Inferior parietal cortex (tissue), 1 donor: ENCODE measurements around the gene PRKCE.
A peak's percentile ranks its signal among the peaks of the same experiment; 100 is the strongest.

Experiments
- DNase-seq: peaks from one replicate; pipeline ENCODE4 v3.0.0-alpha.2; 2016; ENCODE audit errors: extremely low spot score

The PRKCE gene

DNA sequence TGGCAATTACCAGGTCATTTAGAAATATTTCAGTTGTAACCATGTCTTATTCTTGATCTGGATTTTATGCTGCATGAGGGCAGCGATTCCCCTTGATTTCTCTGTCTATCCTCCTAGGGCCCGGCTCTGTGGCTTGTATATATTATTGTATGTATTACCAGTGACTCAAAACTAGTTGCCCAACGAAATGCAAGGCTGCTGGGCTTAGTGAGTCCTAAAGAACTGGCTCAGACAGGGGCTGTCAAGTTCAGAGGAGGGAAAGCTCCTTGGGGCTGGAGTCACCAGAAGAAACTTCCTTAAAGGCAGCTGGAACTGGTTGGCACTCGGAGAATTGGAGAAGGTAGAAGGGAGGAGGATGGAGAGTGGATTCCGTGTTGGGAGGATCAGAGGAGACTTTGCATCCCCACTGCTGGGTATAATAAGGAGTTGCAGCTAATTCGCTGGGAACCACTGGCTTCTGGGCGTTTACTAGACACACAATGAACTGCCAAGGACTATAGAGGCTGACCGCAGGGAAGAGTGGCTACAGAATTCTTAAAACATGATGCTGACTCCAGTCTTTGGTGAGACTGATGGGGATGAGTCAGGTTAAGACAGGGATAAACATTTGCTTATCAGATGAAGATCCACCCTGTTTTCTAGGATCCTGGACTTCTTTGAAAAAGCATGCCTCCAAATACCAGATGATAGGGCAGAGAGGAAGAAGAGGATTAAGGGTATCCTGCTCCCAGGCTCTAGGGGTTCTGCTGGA, 104.3 kb downstream of the PRKCE start:
- no peak for DNase-seq

GRCh38 chr2:45758018-45758417, 106.5 kb downstream of the PRKCE start:
- DNase-seq, result no peak

DNA sequence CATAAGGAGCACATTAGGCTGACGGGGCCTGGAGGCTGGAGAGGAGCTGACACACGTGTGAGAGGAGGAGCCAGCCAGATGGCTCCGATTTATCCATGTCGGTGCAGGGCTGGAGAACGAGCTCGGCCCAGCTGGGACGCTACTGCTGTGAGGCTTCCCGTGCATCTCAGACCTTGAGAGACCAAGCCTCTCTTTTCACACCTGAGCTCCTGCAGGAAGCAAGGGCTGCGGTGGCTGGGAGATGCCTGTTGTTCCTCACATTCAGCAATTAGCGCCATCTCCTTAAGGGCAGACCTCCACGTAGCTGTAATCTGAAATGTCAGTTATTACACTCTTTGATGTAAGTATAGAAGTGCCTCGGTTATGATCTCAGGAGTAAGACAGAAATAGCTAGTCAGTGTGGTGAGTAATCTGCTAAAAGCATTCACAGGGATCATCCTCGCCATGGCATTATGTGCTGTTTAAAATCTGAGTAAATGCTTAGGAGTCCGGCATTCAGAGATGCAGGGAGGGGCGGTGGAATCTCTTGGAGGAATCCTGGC, 107.9 kb downstream of the PRKCE start:
- DNase-seq, result no peak

GRCh38 chr2:45761635-45762034, 110.2 kb downstream of the PRKCE start:
- DNase-seq, result no peak

DNA sequence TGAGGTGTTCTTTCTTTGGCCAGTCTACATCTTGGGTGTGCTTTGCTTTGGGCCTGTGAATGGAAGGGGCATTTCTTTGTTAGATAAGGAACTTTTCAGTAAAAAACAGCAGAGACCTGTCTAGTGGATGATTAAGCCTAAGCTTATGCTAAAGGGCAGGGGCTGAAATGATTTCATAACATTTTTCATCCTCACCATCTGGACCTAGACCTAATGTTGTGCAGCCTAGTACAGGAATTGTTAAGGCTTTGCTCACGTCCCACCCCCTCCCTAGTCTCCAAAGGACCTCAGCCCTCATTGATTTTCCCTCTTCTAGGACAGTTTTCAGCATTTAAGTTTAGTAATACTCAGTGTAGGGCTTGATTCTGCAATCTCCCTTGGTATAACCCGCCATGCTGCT, 111.8 kb downstream of the PRKCE start:
- DNase-seq, result no peak

GRCh38 chr2:45763797-45764196, 112.3 kb downstream of the PRKCE start:
- DNase-seq, result no peak

DNA sequence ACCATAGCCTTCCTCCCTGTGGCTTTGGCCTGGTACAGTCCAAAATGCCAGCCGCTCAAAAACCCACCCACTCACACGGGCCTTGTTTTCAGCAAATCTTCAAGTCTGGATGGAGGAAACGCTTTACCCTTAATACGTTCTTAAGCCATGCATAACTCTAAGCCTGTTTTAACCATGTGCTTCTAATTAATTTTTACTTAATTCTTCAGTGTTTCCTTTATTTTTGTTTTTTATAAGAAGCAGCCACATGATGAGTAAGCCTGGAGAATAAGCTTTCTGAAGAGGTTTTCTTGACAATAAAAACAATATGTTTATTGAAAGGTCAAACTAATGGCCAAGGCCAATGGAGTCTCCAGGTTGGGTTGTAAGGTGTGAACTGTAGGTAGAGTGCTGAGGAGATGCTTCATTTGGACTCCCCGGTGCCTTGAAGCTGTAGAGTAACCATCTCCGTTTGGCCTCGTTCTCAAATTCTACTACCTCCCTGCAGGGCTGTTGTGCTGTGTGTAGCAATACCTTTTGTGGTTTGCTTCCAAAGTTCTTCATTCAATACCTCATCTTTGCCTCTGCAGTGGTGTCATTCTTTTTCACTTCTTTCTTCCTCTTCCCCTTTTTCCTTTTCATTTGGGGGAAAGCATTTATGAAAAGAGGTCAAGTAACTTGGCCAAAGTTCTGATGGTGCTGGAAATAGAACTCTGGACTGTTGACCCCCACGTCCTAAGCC, 113.7 kb downstream of the PRKCE start:
- DNase-seq, result no peak

GRCh38 chr2:45765728-45766254, 114.3 kb downstream of the PRKCE start:
- DNase-seq, result no peak

GRCh38 chr2:45768208-45768607, 116.7 kb downstream of the PRKCE start:
- DNase-seq, result no peak

DNA sequence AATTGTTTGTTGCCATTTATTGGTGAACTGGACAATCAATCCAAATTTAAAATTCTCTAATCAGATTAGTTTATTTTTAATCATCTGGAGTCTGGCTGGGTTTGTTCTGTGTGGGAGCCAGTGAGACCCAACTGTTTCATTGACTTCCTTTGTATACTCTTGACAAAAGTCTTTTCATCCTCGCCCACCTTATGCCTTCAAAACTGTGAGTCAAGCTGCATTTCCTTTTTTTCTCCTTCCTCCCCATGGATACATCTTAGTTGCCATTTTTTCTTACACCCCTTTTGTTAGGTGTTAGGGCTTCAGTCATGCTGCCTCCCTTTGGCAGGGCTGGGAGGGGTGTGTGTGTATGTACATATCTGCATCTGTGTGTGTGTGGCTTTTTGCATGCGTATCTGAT, 117.6 kb downstream of the PRKCE start:
- no peak for DNase-seq

DNA sequence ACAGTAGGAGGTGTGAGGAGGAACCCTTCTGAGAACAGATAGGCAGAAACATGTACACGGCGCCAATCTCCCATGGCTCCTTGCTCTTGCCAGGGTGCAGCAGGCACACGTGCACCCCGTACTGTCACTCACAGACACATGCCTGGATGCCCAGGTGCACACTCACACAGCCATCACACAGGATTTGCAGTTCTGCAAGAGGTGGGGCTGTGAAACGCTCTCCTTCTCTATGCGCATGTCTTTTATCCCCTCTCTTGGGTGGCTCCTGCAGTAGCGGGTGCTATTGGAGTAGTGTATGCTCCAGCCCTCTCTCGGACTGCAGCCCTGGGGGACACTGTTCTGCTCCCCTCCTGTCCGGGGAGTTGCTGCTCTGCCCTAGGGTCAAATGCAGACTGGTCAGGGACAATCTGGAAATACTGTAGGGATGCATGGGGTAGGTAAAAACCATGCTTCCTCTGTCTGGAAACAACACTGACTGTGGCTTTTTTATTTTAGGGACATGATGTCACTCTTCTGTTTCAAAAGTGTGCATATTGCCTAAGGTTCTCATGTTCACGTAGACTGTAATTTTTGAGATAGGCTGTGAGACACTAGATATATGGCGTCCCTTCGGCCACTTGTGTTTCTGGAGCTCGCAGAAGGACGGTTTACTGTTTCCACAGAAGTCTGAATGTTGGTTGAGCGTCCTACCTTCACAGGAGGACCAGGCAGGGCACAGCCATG, 118.5 kb downstream of the PRKCE start:
- DNase-seq, result no peak

DNA sequence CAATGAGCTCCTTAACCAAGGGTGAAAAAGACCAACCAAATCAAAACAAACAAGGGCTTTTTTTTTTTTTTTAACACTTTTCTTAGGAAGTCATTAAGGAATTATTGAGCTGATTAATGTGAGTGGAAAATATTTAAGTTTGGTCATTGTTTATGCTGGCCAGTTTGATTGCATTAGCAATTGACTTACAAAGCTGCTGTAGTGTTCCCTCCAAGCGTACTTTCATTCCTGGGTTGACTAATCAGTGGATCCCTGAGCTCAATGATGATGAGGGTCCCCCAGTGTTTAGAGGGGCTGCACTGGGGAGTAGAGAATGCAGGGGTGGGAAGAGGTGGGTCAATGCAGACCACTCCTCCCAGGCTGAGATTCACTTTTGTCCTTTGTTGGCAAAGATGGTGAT, 119.3 kb downstream of the PRKCE start:
- no peak for DNase-seq

- peak; percentile 48 for DNase-seq
These were observed 119.8 kb downstream of the PRKCE start for GRCh38 chr2:45771261-45771660.

GRCh38 chr2:45772038-45772437, 120.6 kb downstream of the PRKCE start:
- no peak for DNase-seq

DNA sequence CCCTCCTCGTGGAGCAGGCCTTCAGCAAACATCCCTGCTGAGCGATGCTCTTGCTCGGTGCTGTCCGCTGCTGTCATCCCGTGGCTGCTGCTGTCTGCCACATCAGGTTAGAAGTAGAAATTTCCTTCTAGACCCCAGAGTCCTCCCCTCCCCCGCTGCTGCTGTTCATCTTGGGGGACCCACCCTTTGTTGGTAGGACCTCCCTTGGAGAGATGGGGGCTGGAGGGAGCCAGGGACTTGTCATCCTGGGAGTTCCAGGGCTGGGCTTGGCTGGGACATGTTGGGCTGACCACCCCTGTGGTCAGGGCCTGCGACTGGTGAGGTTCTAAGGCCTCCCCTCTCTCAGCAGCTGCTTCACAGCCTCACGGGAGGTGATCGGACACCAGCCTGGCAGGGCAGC, 122.4 kb downstream of the PRKCE start:
- no peak for DNase-seq

DNA sequence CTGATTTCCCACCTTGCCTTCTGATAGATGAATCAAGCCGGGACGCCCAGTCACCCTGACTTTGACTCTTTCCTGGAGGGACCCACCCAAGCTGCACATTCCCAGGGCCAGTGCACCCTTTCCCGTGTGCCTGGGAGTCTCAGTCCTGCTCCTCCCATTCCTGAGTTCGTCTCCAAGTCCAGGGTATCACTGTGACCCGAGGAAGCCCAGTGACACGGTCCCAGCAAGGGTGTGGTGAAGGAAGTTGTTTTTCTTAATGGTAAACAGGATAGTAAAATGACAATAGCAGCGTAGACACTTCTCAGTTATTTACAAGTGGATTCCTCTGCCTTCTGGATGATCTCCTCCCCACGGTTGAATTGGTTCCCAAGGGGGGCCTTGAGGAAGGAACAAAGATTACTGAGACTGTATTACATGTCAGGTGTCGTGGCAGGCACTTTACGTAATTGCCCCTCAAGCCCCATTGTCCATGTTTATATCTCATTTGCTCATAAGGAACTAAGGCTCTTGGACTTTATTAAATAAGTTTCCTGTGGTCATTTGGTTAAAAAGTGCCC, 123.3 kb downstream of the PRKCE start:
- DNase-seq, result no peak

DNA sequence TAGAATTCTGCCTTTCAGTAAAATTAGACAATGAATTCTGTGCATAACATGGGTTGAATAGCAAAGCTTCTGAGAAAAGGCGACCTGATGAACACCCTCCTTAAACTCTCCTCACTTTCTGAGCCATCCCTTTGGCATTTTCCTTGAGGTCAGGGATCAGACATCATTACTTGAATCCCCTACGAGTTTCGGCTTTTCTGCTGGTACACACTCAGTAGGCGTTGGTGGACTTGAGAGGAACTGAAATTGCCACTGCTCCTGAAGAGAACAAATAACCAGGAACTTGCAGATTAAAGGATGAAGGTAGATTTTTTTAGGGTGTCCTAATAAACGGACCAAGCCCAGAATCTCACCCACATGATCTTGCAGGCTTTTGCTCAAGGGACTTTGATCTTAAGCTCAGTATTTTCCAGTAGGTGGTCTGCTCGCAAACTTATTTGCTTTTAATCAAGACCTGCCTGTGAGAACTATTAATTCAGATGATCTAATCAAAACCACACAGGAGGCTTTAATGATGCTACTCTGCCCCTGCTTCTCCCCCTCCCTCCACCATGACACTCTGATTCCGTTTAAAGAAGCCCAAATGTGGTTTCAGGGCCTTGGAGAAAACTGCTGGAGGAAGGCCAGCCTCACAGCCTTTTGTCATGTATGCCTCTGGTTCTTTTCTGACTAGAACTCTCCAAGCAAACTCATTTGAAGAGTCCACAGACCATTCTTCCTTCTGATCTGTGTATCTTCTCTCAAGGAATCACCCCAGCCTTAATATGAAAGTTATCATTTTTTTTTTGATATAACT, 124.9 kb downstream of the PRKCE start:
- DNase-seq, result no peak

DNA sequence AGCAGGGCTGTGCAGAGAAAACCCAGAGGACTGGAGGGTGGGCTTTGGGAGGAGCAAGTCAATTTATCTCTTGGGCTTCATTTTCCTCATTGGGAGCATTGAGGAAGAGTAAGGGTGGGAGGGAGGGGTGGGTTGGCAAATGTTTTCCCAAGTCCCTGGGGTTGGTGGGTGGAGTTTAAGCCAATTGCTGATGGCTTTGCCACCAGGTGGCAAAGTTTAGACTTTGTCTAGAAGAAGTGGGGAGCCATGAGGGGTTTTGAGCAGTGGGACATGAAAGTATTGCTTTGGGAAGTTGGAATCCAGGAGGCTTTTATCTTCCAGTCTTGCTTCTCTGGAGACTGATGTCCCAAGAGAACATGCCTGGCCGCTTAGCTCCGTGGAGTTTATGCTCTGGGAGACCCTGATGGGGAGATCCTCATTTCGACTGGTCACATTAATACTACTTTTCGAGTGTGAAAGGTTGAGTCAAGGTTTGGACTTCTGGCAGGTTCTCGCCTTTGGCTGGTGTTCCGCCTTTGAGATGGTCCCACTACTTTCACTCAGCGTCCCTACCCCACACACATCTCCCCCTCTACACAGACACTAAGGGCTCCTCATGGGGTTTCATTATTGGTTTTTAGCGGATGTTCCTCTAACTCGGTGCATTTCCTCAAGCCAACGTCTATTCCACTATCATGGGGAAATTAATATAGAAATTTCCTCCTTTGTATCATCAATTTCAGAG, 126.7 kb downstream of the PRKCE start:
- DNase-seq, result no peak

DNA sequence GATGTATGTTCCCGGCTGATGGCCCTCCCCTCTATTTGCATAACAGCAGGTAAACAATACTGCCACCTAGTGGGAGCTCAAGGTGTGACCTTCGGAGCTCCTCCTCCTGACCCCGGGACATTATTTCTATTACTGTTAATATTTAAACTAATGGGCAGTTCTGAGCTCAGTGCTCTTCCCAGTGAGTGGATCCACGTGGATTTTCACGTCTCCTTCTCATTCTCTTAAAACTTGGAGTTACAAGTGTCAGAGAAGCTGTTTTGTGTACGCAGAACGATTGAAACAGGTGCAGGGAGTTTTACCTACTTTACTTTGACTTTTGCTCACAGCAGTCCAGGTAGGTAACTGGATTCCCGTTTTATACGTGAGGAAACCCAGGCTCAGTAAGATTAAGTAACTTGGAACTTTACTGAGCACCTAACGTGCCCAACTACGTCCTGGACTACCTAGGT, 127.3 kb downstream of the PRKCE start:
- peak; percentile 72 for DNase-seq
